ENCODE results near the gene CYS1. TPM values are rescaled to one million over a fixed set of nuclear protein-coding genes. Genes with fewer than 3 reads are reported as not detected.

The CYS1 gene
- total RNA-seq, 1 donor from 2014 or later, result 5.4 TPM

DNA sequence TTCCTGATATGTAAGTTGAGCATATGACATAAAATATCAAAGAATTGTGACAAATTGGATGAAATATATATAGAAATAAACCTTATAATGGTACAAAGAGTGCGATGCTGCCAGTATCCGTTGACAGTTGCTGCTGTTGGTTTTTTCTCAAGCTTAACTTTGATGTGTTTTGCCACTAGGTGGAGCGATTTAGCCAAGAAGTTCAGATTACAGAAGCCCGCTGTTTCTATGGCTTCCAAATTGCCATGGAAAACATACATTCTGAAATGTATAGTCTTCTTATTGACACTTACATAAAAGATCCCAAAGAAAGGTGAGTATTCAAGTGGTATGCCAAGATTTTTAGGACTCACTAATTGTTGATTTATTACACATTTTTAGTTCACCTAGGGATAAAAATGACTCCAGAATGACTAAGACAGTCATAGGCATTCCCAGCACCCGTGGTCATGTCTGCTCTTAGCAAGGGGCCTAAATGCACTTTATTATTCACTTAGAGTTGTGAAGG is 44.4 kb upstream of the CYS1 start:
- Mint-ChIP-seq H3K27ac (ENCODE audit: unreplicated experiment) (peak overlapping the region; percentile 50), H3K27me3 (ENCODE audit: low read depth) (no peaks in the 10 kb centered on the region), H3K4me1 (ENCODE audit: low read depth) (peaks cover 40% of the 10 kb centered on the region), H3K4me3 (ENCODE audit: unreplicated experiment) (peak overlapping the region; percentile 78), H3K36me3 (ENCODE audit: low read depth) (no peaks in the 10 kb centered on the region), H3K9me3 (ENCODE audit: low read depth) (no peaks in the 10 kb centered on the region)
- DNase-seq (ENCODE audit: low spot score), result no peak
- TF ChIP-seq, protein P1, sequence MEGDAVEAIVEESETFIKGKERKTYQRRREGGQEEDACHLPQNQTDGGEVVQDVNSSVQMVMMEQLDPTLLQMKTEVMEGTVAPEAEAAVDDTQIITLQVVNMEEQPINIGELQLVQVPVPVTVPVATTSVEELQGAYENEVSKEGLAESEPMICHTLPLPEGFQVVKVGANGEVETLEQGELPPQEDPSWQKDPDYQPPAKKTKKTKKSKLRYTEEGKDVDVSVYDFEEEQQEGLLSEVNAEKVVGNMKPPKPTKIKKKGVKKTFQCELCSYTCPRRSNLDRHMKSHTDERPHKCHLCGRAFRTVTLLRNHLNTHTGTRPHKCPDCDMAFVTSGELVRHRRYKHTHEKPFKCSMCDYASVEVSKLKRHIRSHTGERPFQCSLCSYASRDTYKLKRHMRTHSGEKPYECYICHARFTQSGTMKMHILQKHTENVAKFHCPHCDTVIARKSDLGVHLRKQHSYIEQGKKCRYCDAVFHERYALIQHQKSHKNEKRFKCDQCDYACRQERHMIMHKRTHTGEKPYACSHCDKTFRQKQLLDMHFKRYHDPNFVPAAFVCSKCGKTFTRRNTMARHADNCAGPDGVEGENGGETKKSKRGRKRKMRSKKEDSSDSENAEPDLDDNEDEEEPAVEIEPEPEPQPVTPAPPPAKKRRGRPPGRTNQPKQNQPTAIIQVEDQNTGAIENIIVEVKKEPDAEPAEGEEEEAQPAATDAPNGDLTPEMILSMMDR (IDR thresholded peaks at IDR 0.05), result peak; percentile 95

DNA sequence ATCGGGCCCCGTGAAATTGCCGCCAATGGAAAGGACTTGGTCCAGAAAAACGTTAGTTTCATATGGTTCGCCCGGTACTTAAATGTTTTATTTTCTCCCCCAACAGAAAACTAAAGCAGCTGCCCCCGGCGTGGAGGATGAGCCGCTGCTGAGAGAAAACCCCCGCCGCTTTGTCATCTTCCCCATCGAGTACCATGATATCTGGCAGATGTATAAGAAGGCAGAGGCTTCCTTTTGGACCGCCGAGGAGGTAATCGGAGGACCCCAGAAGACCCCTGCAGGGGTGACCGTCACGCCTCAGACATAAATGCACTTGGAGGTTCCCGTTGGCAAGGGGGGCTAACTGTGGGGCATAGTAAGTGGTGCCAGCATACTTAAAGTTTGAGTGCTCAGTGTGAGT is 43.1 kb upstream of the CYS1 start:
- peak overlapping the region; percentile 78 for H3K4me3 Mint-ChIP-seq (ENCODE audit: unreplicated experiment)
- no peaks in the 10 kb centered on the region for H3K9me3 Mint-ChIP-seq (ENCODE audit: low read depth)
- H3K4me1 Mint-ChIP-seq (ENCODE audit: low read depth), result peaks cover 40% of the 10 kb centered on the region
- TF ChIP-seq, protein P1 (IDR thresholded peaks at IDR 0.05), result no peak
- no peaks in the 10 kb centered on the region for H3K36me3 Mint-ChIP-seq (ENCODE audit: low read depth)
- DNase-seq (ENCODE audit: low spot score), result peak; percentile 38
- H3K27ac Mint-ChIP-seq (ENCODE audit: unreplicated experiment), result peak overlapping the region; percentile 47
- H3K27me3 Mint-ChIP-seq (ENCODE audit: low read depth), result no peaks in the 10 kb centered on the region

DNA sequence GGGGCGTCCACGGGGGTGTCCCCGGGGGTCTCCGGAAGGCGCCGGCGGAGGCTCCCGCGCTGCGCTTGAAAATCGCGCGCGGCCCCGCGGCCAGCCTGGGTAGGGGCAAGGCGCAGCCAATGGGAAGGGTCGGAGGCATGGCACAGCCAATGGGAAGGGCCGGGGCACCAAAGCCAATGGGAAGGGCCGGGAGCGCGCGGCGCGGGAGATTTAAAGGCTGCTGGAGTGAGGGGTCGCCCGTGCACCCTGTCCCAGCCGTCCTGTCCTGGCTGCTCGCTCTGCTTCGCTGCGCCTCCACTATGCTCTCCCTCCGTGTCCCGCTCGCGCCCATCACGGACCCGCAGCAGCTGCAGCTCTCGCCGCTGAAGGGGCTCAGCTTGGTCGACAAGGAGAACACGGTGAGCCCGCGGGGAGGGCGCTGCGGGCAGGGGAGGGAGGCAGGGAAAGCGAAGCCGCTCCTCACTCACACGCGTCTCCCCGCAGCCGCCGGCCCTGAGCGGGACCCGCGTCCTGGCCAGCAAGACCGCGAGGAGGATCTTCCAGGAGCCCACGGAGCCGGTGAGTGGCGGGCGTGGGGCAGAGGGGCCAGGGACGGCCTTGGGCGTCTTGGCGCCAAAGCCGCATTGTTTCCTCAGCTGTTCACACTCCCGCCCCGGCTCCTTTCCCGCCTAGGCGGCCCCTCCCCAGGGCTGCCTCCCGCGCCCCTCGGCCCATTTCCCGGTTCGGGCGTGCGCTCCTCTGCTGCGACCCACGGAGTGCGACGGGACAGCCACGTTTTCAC is 42.5 kb upstream of the CYS1 start, which contains the start of gene RRM2:
RRM2 (plus strand) TSS at position 240 of the 781 bp plus-strand sequence; CDS start at position 300, 60 bp downstream.
- peak within 1 kb of the TSS; percentile 95 for H3K27ac Mint-ChIP-seq (ENCODE audit: unreplicated experiment)
- no peaks in the 10 kb centered on the region for H3K9me3 Mint-ChIP-seq (ENCODE audit: low read depth)
- no peaks in the 10 kb centered on the region for H3K36me3 Mint-ChIP-seq (ENCODE audit: low read depth)
- peak; percentile 97 for DNase-seq (ENCODE audit: low spot score)
- peak within 1 kb of the TSS; percentile 97 for H3K4me3 Mint-ChIP-seq (ENCODE audit: unreplicated experiment)
- H3K27me3 Mint-ChIP-seq (ENCODE audit: low read depth), result no peaks in the 10 kb centered on the region
- H3K4me1 Mint-ChIP-seq (ENCODE audit: low read depth), result peaks cover 40% of the 10 kb centered on the region
- TF ChIP-seq, protein P1 (IDR thresholded peaks at IDR 0.05), result no peak

DNA sequence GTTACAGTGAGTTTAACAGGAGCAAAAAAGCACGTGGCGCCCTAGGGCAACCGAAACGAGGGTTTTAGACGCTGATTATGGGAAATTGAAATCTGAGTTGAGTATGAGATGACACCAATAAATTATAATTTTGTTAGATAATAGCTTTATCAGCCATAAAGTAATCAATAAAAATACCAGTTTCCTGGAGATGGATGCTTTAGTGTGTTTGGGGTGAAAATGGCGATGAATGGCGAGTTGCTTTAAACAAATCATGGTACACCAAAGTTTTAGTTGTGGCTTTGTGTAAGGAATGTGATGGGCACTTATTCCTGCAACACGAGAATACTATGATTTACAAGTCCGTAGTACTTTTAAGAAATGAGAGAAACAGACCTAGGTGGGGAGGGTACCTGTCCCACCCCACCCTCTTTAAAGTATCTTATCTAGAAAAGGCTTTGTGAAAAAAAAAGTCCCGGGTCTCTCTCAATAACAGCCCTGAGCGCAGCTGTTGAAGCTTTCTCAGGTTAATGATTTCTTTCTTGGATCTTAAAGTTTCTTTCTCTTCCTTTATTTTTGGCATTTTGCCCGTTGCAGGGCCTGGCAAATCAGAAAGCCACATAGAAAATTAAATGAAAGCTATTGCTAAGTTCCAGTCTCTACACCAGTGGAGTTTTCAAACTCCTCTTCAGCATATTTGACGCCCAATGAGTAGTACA is 40.8 kb upstream of the CYS1 start:
- Mint-ChIP-seq H3K27me3 (ENCODE audit: low read depth) (no peaks in the 10 kb centered on the region), H3K4me1 (ENCODE audit: low read depth) (peaks cover 40% of the 10 kb centered on the region), H3K36me3 (ENCODE audit: low read depth) (no peaks in the 10 kb centered on the region), H3K27ac (ENCODE audit: unreplicated experiment) (peak overlapping the region; percentile 95), H3K9me3 (ENCODE audit: low read depth) (no peaks in the 10 kb centered on the region), H3K4me3 (ENCODE audit: unreplicated experiment) (peak overlapping the region; percentile 97)
- no peak for DNase-seq (ENCODE audit: low spot score)
- TF ChIP-seq, protein P1 (IDR thresholded peaks at IDR 0.05), result no peak

DNA sequence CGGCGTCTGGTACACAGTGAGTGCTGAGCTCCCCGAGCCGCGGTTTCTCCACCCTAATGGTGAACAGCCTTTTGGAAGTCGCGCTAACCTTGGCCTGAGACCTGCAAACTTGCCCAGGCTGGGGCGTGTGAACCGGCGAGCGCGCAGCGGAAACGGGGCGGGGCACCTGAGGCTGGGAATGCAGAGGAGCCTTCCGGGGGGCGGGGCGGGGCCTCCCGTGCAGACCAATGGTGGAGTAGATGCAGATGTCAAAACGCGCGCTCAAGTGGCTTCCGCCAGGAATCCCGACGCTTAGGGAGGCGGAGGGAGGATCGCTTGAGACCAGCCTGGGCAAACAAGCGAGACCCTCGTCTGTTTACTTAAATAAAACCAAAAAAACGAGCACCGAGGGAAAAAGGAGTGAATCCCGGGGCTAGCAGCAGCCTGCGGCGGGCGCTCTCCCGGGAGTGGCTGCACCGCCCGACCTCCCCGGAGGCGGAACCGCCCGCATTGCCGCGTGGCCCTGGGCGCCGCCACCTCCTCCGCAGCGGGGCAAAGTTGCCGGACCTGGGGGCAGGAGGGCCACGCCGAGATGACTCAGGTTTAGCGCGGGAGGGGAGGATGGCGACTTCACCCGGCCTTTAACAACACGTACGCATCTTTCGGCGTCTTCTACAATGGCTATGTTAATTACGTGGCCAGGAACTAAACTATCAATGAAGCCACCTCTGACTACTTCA is 40.1 kb upstream of the CYS1 start:
- Mint-ChIP-seq H3K27ac (ENCODE audit: unreplicated experiment) (peak overlapping the region; percentile 95), H3K9me3 (ENCODE audit: low read depth) (no peaks in the 10 kb centered on the region), H3K36me3 (ENCODE audit: low read depth) (no peaks in the 10 kb centered on the region), H3K27me3 (ENCODE audit: low read depth) (no peaks in the 10 kb centered on the region), H3K4me1 (ENCODE audit: low read depth) (peaks cover 37% of the 10 kb centered on the region), H3K4me3 (ENCODE audit: unreplicated experiment) (peak overlapping the region; percentile 97)
- DNase-seq (ENCODE audit: low spot score), result peak; percentile 95
- TF ChIP-seq, protein P1 (IDR thresholded peaks at IDR 0.05), result peak; percentile 25

Data from chondrocyte (in vitro differentiated cells).